Caco-2 (cell line): Measurements from ENCODE around the gene FHOD3. TPM values are rescaled to one million over a fixed set of nuclear protein-coding genes. Genes with fewer than 3 reads are reported as not detected.

Source experiments
- BruUV-seq: library from RNA; stranded (reverse); fragments of 400-500 nt; replicated peaks from 2 replicates; lab custom pipeline; 2021; lab: Mats Ljungman, UMichigan
- CTCF ChIA-PET: fragments of 300-600 bp; sonication (Branson Sonifier 250); formaldehyde crosslinking; loops from one replicate; lab custom pipeline; 2022; ENCODE audit warnings: antibody characterized with exemption; lab: Charles Lee
- POLR2A ChIA-PET: fragments of 300-600 bp; sonication (Branson Sonifier 250); formaldehyde crosslinking; loops from one replicate; lab custom pipeline; 2022; ENCODE audit warnings: antibody characterized with exemption; lab: Charles Lee
- DNase-seq, 2 experiments: peaks; one replicate each; pipeline versions ENCODE4 v3.0.0 to v3.0.0-alpha.2; 2020 to 2022
- H3K27me3 ChIP-seq: replicated peaks from 2 replicates; pipeline ENCODE4 v1.6.0; 2011; ENCODE audit warnings: low read length; ENCODE audit not compliant: control insufficient read depth, insufficient read depth
- H3K36me3 ChIP-seq: 2 replicates; pipeline ENCODE4 v1.5.1; 2011; ENCODE audit warnings: low read length; ENCODE audit not compliant: control insufficient read depth, insufficient read depth
- H3K4me1 ChIP-seq: fragments of 250-450 bp; sonication (Bioruptor Pico); 2 replicates; pipeline ENCODE4 v1.5.1; 2020; ENCODE audit warnings: mild to moderate bottlenecking
- H3K4me3 ChIP-seq: 2 replicates; pipeline ENCODE4 v1.5.1; 2011; ENCODE audit warnings: low read depth, mild to moderate bottlenecking, control low read depth, low read length
- H3K9me3 ChIP-seq: fragments of 250-450 bp; sonication (Bioruptor Pico); 2 replicates; pipeline ENCODE4 v1.5.1; 2020; ENCODE audit warnings: mild to moderate bottlenecking, moderate library complexity
- H3K27ac Mint-ChIP-seq: one replicate; pipeline ENCODE4 v1.8.0; 2022; ENCODE audit warnings: mixed read lengths; ENCODE audit not compliant: unreplicated experiment
- H3K27me3 Mint-ChIP-seq: one replicate; pipeline ENCODE4 v1.8.0; 2022; ENCODE audit warnings: mixed read lengths; ENCODE audit not compliant: insufficient read depth, unreplicated experiment
- H3K36me3 Mint-ChIP-seq: one replicate; pipeline ENCODE4 v1.8.0; 2022; ENCODE audit warnings: mild to moderate bottlenecking, mixed read lengths; ENCODE audit not compliant: insufficient read depth, unreplicated experiment
- H3K4me1 Mint-ChIP-seq: one replicate; pipeline ENCODE4 v1.8.0; 2022; ENCODE audit warnings: low read depth, mixed read lengths; ENCODE audit not compliant: unreplicated experiment
- H3K4me3 Mint-ChIP-seq: one replicate; pipeline ENCODE4 v1.8.0; 2022; ENCODE audit warnings: mild to moderate bottlenecking, moderate library complexity, mixed read lengths; ENCODE audit not compliant: unreplicated experiment
- H3K9me3 Mint-ChIP-seq: one replicate; pipeline ENCODE4 v1.8.0; 2022; ENCODE audit warnings: mixed read lengths; ENCODE audit not compliant: unreplicated experiment
- CTCF ChIP-seq, 2 experiments: fragments of 200-600 bp in 1 of 2; IDR thresholded peaks; 1 replicate in 1 of 2; 2 replicates in 1 of 2; pipeline versions ENCODE4 v1.5.1 to v1.8.0; 2011 to 2022; ENCODE audit warnings: antibody characterized with exemption in 1 of 2, control low read depth in 1 of 2, inconsistent platforms in 1 of 2, low read depth in 1 of 2, low read length in 1 of 2, mild to moderate bottlenecking in 1 of 2, moderate library complexity in 1 of 2; ENCODE audit not compliant: insufficient read depth in 1 of 2, severe bottlenecking in 1 of 2, unreplicated experiment in 1 of 2
- intact Hi-C: fragments of 100-400 bp; cut with micrococcal nuclease; formaldehyde crosslinking; loops from one replicate; pipeline ENCODE4 v1.10.0; 2022; ENCODE audit not compliant: unreplicated experiment
- total RNA-seq: library from RNA; stranded (reverse); gene quantifications from 2 replicates; pipeline ENCODE4 v1.2.3, GENCODE V29; 2022

The FHOD3 gene
- total RNA-seq, 1 experiment from 2014 or later: not detected

GRCh38 chr18:36516726-36517125, 219.2 kb downstream of the FHOD3 start:
- ChIA-PET CTCF (no interaction called here), POLR2A (no interaction called here)
- no peaks in the 10 kb centered on the region for H3K4me1 ChIP-seq
- H3K4me3 ChIP-seq: no peak overlapping the region
- TF ChIP-seq CTCF (IDR thresholded peaks at IDR 0.05; ENCODE audit: insufficient read depth in 1 of 2, low read depth in 1 of 2, low read length in 1 of 2, severe bottlenecking in 1 of 2, unreplicated experiment in 1 of 2): no peak
- Mint-ChIP-seq H3K4me3 (no peak overlapping the region), H3K27me3 (peaks cover 7% of the 10 kb centered on the region), H3K36me3 (no peaks in the 10 kb centered on the region), H3K27ac (no peak overlapping the region), H3K4me1 (no peaks in the 10 kb centered on the region), H3K9me3 (no peaks in the 10 kb centered on the region)
- BruUV-seq: no TSS peak
- no peaks in the 10 kb centered on the region for H3K9me3 ChIP-seq
- DNase-seq: no peak
- intact Hi-C loops: no loop called here
- no peaks in the 10 kb centered on the region for H3K36me3 ChIP-seq
- H3K27me3 ChIP-seq: no peaks in the 10 kb centered on the region

GRCh38 chr18:36518839-36519238, 221.3 kb downstream of the FHOD3 start:
- H3K9me3 Mint-ChIP-seq: no peaks in the 10 kb centered on the region
- H3K9me3 ChIP-seq: no peaks in the 10 kb centered on the region
- intact Hi-C loops: no loop called here
- POLR2A ChIA-PET: no interaction called here
- H3K4me3 Mint-ChIP-seq: no peak overlapping the region
- no peaks in the 10 kb centered on the region for H3K4me1 ChIP-seq
- no peaks in the 10 kb centered on the region for H3K4me1 Mint-ChIP-seq
- H3K4me3 ChIP-seq: no peak overlapping the region
- no peak for DNase-seq
- BruUV-seq: no TSS peak
- no peak overlapping the region for H3K27ac Mint-ChIP-seq
- no peaks in the 10 kb centered on the region for H3K36me3 ChIP-seq
- H3K27me3 Mint-ChIP-seq: peaks cover 7% of the 10 kb centered on the region
- TF ChIP-seq CTCF (IDR thresholded peaks at IDR 0.05; ENCODE audit: insufficient read depth in 1 of 2, low read depth in 1 of 2, low read length in 1 of 2, severe bottlenecking in 1 of 2, unreplicated experiment in 1 of 2): no peak
- no peaks in the 10 kb centered on the region for H3K36me3 Mint-ChIP-seq
- no peaks in the 10 kb centered on the region for H3K27me3 ChIP-seq
- CTCF ChIA-PET: no interaction called here

- DNase-seq: no peak
- no peaks in the 10 kb centered on the region for H3K4me1 ChIP-seq
- ChIA-PET CTCF (no interaction called here), POLR2A (no interaction called here)
- Mint-ChIP-seq H3K9me3 (no peaks in the 10 kb centered on the region), H3K36me3 (no peaks in the 10 kb centered on the region), H3K27me3 (peaks cover 7% of the 10 kb centered on the region), H3K4me1 (no peaks in the 10 kb centered on the region), H3K27ac (no peak overlapping the region), H3K4me3 (no peak overlapping the region)
- no peaks in the 10 kb centered on the region for H3K9me3 ChIP-seq
- no TSS peak for BruUV-seq
- H3K4me3 ChIP-seq: no peak overlapping the region
- no peaks in the 10 kb centered on the region for H3K36me3 ChIP-seq
- TF ChIP-seq CTCF (IDR thresholded peaks at IDR 0.05; ENCODE audit: insufficient read depth in 1 of 2, low read depth in 1 of 2, low read length in 1 of 2, severe bottlenecking in 1 of 2, unreplicated experiment in 1 of 2): no peak
- intact Hi-C loops: no loop called here
- H3K27me3 ChIP-seq: no peaks in the 10 kb centered on the region
Observed at GRCh38 chr18:36519358-36519757, 221.8 kb downstream of the FHOD3 start.
